ENCODE measurements around the gene SLC4A3. TPM values are rescaled to one million over a fixed set of nuclear protein-coding genes. Genes with fewer than 3 reads are reported as not detected.

The SLC4A3 gene
- total and polyA plus RNA-seq, 9 donors = 5.5 to 15.9 (median 11.0) TPM

DNA sequence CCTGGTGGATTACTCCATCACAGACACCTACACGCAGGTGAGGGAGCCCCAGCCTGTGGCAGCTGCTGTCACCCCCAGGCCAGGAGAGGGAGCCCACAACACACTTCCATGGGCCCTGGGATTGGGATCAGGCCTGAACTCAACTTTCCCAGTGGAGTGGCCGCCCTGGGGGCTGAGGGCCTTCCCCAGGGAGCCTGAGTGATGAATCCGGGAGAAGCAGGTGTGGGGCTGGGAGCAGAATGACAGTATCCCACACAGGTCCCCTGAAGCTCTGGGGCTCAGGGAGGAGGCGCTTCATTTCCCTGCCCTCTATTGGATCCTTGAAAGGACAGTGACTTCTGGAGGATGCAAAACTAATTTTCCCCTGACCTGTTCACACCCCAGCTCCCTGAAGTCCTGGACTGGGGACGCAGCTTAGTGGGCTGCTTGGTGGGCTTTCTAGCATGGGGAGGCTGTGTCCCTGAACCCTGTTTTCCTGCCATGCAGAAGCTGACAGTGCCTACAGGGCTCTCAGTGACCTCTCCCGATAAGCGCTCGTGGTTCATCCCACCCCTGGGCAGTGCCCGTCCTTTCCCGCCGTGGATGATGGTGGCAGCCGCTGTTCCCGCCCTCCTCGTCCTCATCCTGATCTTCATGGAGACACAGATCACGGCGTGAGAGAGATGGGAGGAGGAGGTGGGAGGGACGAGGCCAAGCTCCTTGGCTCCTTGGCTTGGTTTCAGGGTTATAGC lies 11.0 kb downstream of the SLC4A3 start:
- H3K4me3 ChIP-seq (ENCODE audit: low read length) = no peak overlapping the region
- WGBS (ENCODE audit: insufficient coverage) = 79% methylated on average over 13 of the region's 17 CpGs
- no peak for DNase-seq
- H3K9me3 ChIP-seq (replicated peaks; ENCODE audit: control insufficient read depth, low read depth, low read length) = no peaks in the 10 kb centered on the region
- no peaks in the 10 kb centered on the region for H3K27me3 ChIP-seq (ENCODE audit: control insufficient read depth, insufficient read depth, low read length)
- H3K36me3 ChIP-seq (ENCODE audit: control insufficient read depth, insufficient read depth, low read length) = peaks cover 16% of the 10 kb centered on the region
- no peak overlapping the region for H3K27ac ChIP-seq (ENCODE audit: low read length)
- peaks cover 14% of the 10 kb centered on the region for H3K4me1 ChIP-seq (ENCODE audit: control insufficient read depth, insufficient read depth, low read length)

DNA sequence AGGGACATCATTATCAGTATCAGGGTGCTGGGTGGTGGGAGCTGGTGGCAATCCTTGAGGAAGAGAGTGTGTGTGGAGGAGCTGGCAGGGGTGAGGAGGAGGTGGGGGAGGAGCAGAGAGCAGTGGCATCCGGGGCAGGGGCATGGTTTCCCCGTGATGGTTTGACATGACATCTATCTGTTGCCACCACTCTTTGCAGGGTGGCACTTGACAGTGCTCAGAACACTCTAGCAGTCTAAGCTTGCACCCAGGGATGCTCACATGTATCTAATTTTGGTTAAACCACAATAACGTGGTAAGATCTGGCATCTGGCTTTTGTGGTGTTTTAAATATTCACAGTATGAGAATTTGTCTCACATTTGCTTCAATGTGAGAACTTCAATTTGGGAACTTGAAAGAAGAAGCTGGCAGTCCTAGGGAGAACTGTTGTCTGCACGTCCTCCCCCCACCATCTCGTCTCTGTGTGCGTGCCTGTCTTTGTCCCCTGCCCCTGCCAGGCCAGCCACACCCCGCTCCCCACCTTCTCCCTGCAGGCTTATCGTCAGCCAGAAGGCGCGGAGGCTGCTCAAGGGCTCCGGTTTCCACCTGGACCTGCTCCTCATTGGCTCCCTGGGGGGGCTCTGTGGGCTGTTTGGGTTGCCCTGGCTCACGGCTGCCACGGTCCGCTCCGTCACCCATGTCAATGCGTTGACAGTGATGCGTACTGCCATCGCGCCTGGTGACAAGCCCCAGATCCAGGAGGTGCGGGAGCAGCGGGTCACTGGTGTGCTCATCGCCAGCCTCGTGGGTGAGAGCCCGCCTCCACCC lies 11.7 kb downstream of the SLC4A3 start:
- Histone ChIP-seq H3K27ac (ENCODE audit: low read length) (no peak overlapping the region), H3K4me3 (ENCODE audit: low read length) (no peak overlapping the region), H3K27me3 (ENCODE audit: control insufficient read depth, insufficient read depth, low read length) (no peaks in the 10 kb centered on the region), H3K4me1 (ENCODE audit: control insufficient read depth, insufficient read depth, low read length) (peaks cover 22% of the 10 kb centered on the region), H3K9me3 (replicated peaks; ENCODE audit: control insufficient read depth, low read depth, low read length) (no peaks in the 10 kb centered on the region), H3K36me3 (ENCODE audit: control insufficient read depth, insufficient read depth, low read length) (peaks cover 13% of the 10 kb centered on the region)
- DNase-seq = no peak
- 84% methylated on average over 22 of the region's 24 CpGs for WGBS (ENCODE audit: insufficient coverage)

DNA sequence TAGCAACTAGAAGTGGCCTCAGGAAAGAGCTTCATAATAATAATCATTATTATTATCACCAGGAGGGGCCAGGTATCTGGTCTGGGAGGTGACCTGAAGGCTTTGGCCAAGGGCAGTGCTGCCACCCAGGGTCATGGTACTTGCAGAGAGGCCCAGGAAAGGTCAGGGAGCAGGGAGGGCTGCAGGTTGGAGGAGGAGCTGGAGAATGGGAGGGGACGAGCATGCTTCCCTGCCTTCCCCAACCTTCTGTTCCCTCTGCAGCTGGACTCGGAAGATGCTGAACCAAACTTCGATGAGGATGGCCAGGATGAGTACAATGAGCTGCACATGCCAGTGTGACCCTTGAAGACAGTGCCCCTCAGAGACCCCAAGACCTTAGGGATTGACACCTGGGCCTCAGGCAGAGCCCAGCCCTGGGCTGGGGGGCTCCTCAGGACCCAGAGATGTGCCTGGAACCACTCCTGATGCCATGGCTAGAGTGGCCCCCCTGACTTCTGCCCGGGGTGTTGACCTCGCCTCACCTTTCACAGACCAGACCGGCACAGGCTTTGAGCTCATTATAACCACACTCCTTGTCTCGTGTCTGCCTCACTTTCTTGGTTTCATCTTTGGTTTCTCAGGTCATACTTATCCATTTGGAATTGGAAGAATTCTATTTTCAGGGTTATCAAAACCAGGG lies 14.1 kb downstream of the SLC4A3 start:
- no peak overlapping the region for H3K4me3 ChIP-seq (ENCODE audit: low read length)
- 100% methylated on average over 1 of the region's 7 CpGs for WGBS (ENCODE audit: insufficient coverage)
- H3K27ac ChIP-seq (ENCODE audit: low read length) = no peak overlapping the region
- peaks cover 44% of the 10 kb centered on the region for H3K4me1 ChIP-seq (ENCODE audit: control insufficient read depth, insufficient read depth, low read length)
- H3K27me3 ChIP-seq (ENCODE audit: control insufficient read depth, insufficient read depth, low read length) = no peaks in the 10 kb centered on the region
- peaks cover 13% of the 10 kb centered on the region for H3K36me3 ChIP-seq (ENCODE audit: control insufficient read depth, insufficient read depth, low read length)
- DNase-seq = no peak
- no peaks in the 10 kb centered on the region for H3K9me3 ChIP-seq (replicated peaks; ENCODE audit: control insufficient read depth, low read depth, low read length)

DNA sequence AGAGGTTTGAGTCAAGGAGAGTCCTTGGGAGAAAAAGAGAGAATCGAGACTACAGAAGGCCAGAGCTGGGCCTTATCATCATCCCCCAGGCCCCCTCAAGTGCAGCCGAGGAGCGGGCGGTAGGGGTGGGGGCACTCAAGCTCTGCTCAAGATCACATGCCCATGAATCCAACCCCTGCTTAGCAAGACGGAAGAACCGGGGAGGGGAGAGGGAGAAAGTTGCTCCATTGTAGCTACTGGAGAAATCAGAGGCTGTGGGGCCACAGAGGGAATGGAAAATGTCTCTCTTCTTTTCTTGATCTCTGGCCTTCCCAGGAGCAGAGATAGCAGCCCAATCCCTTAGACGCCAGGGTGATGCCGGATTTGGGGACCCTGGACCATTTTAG lies 14.6 kb downstream of the SLC4A3 start:
- H3K36me3 ChIP-seq (ENCODE audit: control insufficient read depth, insufficient read depth, low read length) = peaks cover 13% of the 10 kb centered on the region
- H3K27ac ChIP-seq (ENCODE audit: low read length) = peak overlapping the region; percentile 53
- no peak overlapping the region for H3K4me3 ChIP-seq (ENCODE audit: low read length)
- H3K4me1 ChIP-seq (ENCODE audit: control insufficient read depth, insufficient read depth, low read length) = peaks cover 44% of the 10 kb centered on the region
- H3K9me3 ChIP-seq (replicated peaks; ENCODE audit: control insufficient read depth, low read depth, low read length) = no peaks in the 10 kb centered on the region
- WGBS (ENCODE audit: insufficient coverage) = 65% methylated on average over 4 of the region's 8 CpGs
- DNase-seq = no peak
- no peaks in the 10 kb centered on the region for H3K27me3 ChIP-seq (ENCODE audit: control insufficient read depth, insufficient read depth, low read length)

DNA sequence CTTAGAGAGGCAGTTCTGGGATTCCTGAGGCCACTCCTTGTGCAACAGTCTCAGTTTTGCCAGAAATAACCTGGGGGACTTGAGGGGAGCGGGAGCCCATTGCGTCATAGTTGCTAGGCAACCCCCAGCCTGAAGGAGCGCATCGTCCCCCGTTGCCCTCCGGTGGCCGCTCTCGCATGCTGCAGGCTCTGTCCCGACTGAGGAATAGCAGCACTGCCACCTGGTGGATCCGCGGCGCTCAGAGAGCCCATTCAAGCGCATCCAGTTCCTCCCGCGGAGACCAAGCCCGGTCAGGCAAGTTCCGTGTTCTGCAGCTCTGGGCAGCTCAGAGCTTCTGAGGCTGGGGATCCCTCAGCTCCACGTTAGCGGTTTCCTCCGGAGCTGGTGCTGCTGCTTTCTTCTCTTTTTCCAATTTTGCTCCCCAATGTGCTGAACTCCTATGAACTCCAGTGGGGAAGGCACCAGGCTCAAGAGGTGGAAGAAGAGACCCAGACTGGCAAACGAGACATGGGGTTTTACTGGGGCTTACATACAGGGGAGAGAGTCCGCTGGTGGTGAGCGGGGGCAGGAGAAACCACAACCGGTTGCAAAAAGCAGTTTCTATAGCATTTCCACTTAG lies 15.1 kb downstream of the SLC4A3 start:
- Histone ChIP-seq H3K9me3 (replicated peaks; ENCODE audit: control insufficient read depth, low read depth, low read length) (no peaks in the 10 kb centered on the region), H3K4me1 (ENCODE audit: control insufficient read depth, insufficient read depth, low read length) (peaks cover 44% of the 10 kb centered on the region), H3K27me3 (ENCODE audit: control insufficient read depth, insufficient read depth, low read length) (no peaks in the 10 kb centered on the region), H3K27ac (ENCODE audit: low read length) (peak overlapping the region; percentile 53), H3K4me3 (ENCODE audit: low read length) (no peak overlapping the region), H3K36me3 (ENCODE audit: control insufficient read depth, insufficient read depth, low read length) (peaks cover 11% of the 10 kb centered on the region)
- peak; percentile 97 for DNase-seq
- WGBS (ENCODE audit: insufficient coverage) = under 1% methylated on average over 18 of the region's 24 CpGs

DNA sequence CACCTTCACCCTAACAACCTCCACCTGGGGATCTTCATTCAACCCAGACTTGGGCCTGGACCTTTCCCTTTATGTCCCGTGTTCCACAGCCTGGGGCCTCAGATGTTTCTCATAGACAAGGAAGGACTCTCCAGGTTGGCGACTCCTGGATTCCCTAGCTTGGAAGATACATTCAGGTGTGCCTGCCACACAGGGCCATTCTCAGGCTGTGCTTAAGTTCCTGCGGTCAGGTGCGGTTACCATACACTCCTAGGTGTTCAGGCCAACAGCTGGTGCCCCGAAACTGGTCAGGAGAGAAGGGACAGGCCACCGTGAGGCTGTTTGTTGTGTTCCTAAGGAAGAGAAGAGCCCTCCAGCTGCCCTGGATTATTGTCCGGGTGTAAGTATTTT lies 15.6 kb downstream of the SLC4A3 start:
- no peaks in the 10 kb centered on the region for H3K9me3 ChIP-seq (replicated peaks; ENCODE audit: control insufficient read depth, low read depth, low read length)
- H3K27me3 ChIP-seq (ENCODE audit: control insufficient read depth, insufficient read depth, low read length) = no peaks in the 10 kb centered on the region
- no peak overlapping the region for H3K27ac ChIP-seq (ENCODE audit: low read length)
- DNase-seq = no peak
- WGBS (ENCODE audit: insufficient coverage) = 76% methylated on average over 6 of the region's 7 CpGs
- peaks cover 44% of the 10 kb centered on the region for H3K4me1 ChIP-seq (ENCODE audit: control insufficient read depth, insufficient read depth, low read length)
- peaks cover 9% of the 10 kb centered on the region for H3K36me3 ChIP-seq (ENCODE audit: control insufficient read depth, insufficient read depth, low read length)
- no peak overlapping the region for H3K4me3 ChIP-seq (ENCODE audit: low read length)

DNA sequence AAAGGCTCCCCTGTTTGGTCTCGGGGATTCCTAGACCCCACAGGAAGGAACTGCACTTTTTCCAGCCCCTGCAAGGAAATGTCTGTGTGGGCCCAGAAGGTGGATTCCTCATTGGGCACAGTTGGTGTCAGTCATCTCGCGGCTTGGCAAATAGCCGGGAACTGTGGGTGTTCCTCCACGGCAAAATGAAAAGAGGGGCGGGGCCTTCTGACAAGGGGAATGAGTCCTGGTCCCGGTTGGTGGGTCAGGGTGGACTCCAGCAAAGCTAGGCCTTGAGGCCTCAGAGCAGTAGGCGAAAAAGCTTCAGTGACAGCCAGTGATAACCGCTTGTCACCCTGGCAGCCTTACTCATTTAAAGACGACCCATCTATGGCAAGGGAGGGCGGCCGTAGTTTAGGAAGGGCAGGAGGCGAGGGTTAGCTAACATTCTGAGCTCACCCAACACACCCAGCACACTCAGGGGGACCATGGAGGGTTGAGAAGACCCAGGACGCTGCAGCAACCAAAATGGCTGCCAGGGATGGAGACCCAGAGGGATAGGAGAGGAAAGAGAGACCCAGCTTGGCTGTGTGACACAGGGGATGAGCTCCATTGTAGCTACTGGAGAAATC lies 16.5 kb downstream of the SLC4A3 start:
- DNase-seq = no peak
- WGBS (ENCODE audit: insufficient coverage) = 86% methylated on average over 10 of the region's 14 CpGs
- H3K27ac ChIP-seq (ENCODE audit: low read length) = peak overlapping the region; percentile 21
- H3K4me1 ChIP-seq (ENCODE audit: control insufficient read depth, insufficient read depth, low read length) = peaks cover 44% of the 10 kb centered on the region
- H3K9me3 ChIP-seq (replicated peaks; ENCODE audit: control insufficient read depth, low read depth, low read length) = no peaks in the 10 kb centered on the region
- no peak overlapping the region for H3K4me3 ChIP-seq (ENCODE audit: low read length)
- no peaks in the 10 kb centered on the region for H3K27me3 ChIP-seq (ENCODE audit: control insufficient read depth, insufficient read depth, low read length)
- peaks cover 2% of the 10 kb centered on the region for H3K36me3 ChIP-seq (ENCODE audit: control insufficient read depth, insufficient read depth, low read length)

DNA sequence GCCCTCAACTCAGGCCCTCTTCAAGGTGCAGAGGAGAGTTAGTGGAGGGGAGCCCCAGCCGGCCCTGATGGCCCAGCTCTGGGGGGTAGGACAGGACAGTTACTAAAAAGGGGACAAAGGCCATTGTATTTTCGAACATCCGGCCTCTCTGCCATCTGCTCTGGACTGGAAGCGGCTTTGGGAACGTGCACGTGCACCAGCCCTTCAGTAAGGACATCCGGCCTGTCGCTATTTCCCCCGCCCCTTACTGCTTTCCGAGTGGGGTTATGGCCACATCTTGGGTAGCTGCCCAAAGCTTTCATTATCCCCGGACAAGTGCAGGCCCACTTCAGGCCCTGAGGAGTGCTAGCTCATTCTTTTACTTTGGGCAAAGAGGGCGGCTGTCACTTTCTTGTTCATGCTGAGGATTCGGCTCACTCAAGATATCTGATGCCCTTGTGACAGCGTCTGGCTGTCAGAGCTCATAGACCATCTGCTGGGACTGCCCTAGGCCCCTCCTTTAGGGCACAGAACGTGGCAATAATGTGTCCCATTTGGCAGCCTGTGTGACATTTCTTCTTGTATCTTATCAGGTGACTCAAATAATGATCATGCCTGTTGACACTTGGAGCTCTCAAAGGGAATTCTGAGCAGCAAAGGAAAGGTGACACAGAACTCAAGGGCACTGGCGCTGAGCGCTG lies 17.5 kb downstream of the SLC4A3 start:
- peaks cover 44% of the 10 kb centered on the region for H3K4me1 ChIP-seq (ENCODE audit: control insufficient read depth, insufficient read depth, low read length)
- DNase-seq = peak; percentile 72
- WGBS (ENCODE audit: insufficient coverage) = 47% methylated on average over 17 of the region's 17 CpGs

More for the DNA sequence above, 17.5 kb downstream of the SLC4A3 start:
- H3K4me3 ChIP-seq (ENCODE audit: low read length) = no peak overlapping the region
- H3K27me3 ChIP-seq (ENCODE audit: control insufficient read depth, insufficient read depth, low read length) = no peaks in the 10 kb centered on the region
- no peaks in the 10 kb centered on the region for H3K36me3 ChIP-seq (ENCODE audit: control insufficient read depth, insufficient read depth, low read length)
- H3K9me3 ChIP-seq (replicated peaks; ENCODE audit: control insufficient read depth, low read depth, low read length) = no peaks in the 10 kb centered on the region
- peak overlapping the region; percentile 78 for H3K27ac ChIP-seq (ENCODE audit: low read length)

Data from muscle of leg (tissue), 11 donors.